Spleen (tissue), 7 donors: Measurements from ENCODE around the gene RBM14.

Experiments used
- CTCF ChIP-seq, 11 experiments: fragments of 200-600 bp in 7 of 11; fragments of 450-650 bp in 4 of 11; sonication (generic) in 4 of 11; IDR thresholded peaks in 8 of 11; conservative IDR thresholded peaks in 3 of 11; 1 replicate in 7 of 11; 2 replicates in 4 of 11; pipeline versions ENCODE4 v1.4.0 to v1.8.0; 2016 to 2021; ENCODE audit warnings: antibody characterized with exemption in 11 of 11, inconsistent platforms in 4 of 11, mild to moderate bottlenecking in 1 of 11
- POLR2A ChIP-seq, 3 donors: fragments of 450-650 bp; IDR thresholded peaks; one replicate each; pipeline ENCODE4 v1.5.1; 2017; ENCODE audit warnings: antibody characterized with exemption in 3 of 3, mild to moderate bottlenecking in 1 of 3
- POLR2AphosphoS5 ChIP-seq, 3 donors: sonication (generic); formaldehyde crosslinking; IDR thresholded peaks; one replicate each; pipeline ENCODE4 v1.5.1; 2017; ENCODE audit warnings: antibody characterized with exemption in 3 of 3
- donor health status: DM: no; HTN: no; CAD: no; lungs with moderate emphysema.
- donor health status: DM: no; HTN: no; CAD: no.
- donor health status: DM: no; HTN: no; CAD: no.

- TF ChIP-seq CTCF (IDR thresholded peaks at IDR 0.05 in 8 of 11, conservative IDR thresholded peaks at IDR 0.05 in 3 of 11) (no peak), POLR2A (IDR thresholded peaks at IDR 0.05) (no peak), POLR2AphosphoS5 (IDR thresholded peaks at IDR 0.05) (no peak)
These were observed 46.2 kb upstream of the RBM14 start for GRCh38 chr11:66570079-66570849.
